ENCODE results near the gene CYP19A1. TPM values are rescaled to one million over a fixed set of nuclear protein-coding genes. Genes with fewer than 3 reads are reported as not detected.

Gene CYP19A1
- total RNA-seq, 1 donor from 2014 or later: not detected

DNA sequence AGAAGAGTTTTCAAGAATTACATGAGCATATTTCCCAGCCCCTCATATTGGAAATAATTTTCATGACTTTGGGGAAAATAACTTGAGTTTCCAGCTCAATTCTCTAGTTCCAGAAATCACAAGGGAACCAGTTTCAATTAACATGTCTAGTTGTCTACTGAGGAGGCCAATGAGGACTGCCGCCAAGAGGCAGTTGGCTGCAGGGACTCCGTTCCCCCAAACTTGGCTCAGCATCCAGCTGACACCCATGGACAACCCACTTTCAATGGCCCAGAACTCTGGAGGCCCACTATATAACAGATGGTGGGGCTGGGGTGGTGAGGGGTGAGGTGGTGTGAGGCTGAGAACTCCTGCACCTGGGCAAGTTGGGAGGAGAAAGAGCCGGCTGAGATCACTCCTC, 157.2 kb downstream of the CYP19A1 start:
- H3K9me3 Mint-ChIP-seq (ENCODE audit: unreplicated experiment): no peaks in the 10 kb centered on the region
- TF ChIP-seq, protein P1, sequence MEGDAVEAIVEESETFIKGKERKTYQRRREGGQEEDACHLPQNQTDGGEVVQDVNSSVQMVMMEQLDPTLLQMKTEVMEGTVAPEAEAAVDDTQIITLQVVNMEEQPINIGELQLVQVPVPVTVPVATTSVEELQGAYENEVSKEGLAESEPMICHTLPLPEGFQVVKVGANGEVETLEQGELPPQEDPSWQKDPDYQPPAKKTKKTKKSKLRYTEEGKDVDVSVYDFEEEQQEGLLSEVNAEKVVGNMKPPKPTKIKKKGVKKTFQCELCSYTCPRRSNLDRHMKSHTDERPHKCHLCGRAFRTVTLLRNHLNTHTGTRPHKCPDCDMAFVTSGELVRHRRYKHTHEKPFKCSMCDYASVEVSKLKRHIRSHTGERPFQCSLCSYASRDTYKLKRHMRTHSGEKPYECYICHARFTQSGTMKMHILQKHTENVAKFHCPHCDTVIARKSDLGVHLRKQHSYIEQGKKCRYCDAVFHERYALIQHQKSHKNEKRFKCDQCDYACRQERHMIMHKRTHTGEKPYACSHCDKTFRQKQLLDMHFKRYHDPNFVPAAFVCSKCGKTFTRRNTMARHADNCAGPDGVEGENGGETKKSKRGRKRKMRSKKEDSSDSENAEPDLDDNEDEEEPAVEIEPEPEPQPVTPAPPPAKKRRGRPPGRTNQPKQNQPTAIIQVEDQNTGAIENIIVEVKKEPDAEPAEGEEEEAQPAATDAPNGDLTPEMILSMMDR (IDR thresholded peaks at IDR 0.05; ENCODE audit: unreplicated experiment): no peak
- DNase-seq (ENCODE audit: low spot score): no peak
- no peaks in the 10 kb centered on the region for H3K27me3 Mint-ChIP-seq (ENCODE audit: unreplicated experiment)
- H3K27ac Mint-ChIP-seq (ENCODE audit: unreplicated experiment): no peak overlapping the region
- H3K4me3 Mint-ChIP-seq (ENCODE audit: unreplicated experiment): no peak overlapping the region
- peaks cover 6% of the 10 kb centered on the region for H3K4me1 Mint-ChIP-seq (ENCODE audit: unreplicated experiment)
- no peaks in the 10 kb centered on the region for H3K36me3 Mint-ChIP-seq (ENCODE audit: low read depth, unreplicated experiment)

DNA sequence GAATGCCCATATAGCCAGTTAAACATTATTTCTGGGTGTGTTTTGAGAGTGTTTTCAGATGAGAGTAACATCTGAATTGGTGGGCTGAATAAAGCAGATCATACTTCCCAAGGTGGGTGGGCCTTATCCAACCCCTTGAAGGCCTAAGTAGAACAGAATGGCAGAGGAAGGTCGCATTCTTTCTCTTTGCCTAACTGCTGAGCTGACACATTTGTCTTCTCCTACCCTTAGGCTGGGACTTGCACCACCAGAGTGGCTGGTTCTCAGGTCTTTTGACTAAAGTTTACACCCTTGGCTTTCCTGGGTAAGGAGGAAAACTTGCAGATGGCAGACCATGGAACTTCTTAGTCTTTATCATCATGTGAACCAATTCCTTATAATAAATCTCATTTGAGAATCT, 157.9 kb downstream of the CYP19A1 start:
- no peaks in the 10 kb centered on the region for H3K9me3 Mint-ChIP-seq (ENCODE audit: unreplicated experiment)
- H3K36me3 Mint-ChIP-seq (ENCODE audit: low read depth, unreplicated experiment): no peaks in the 10 kb centered on the region
- H3K27ac Mint-ChIP-seq (ENCODE audit: unreplicated experiment): no peak overlapping the region
- DNase-seq (ENCODE audit: low spot score): no peak
- H3K4me1 Mint-ChIP-seq (ENCODE audit: unreplicated experiment): no peaks in the 10 kb centered on the region
- H3K27me3 Mint-ChIP-seq (ENCODE audit: unreplicated experiment): no peaks in the 10 kb centered on the region
- no peak overlapping the region for H3K4me3 Mint-ChIP-seq (ENCODE audit: unreplicated experiment)
- TF ChIP-seq, protein P1 (IDR thresholded peaks at IDR 0.05; ENCODE audit: unreplicated experiment): no peak

DNA sequence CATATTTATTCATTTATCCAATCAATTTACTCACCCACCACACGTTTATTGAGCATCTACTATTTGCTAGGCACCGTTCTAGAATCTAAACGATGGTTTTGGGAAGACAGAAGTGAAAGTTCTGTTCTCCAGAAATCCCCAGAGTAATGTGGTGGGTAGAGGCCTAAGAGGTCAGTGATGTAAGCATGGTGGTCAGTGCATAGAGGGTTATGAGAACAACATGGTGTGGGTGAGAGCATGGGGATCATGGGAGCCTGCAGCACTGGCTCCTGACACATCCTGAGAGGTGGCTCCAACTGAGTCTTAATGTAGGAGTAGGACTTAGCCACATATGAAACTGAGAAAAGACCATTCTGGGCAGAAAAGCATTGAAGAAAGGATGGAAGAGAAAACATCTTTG, 158.4 kb downstream of the CYP19A1 start:
- Mint-ChIP-seq H3K27me3 (ENCODE audit: unreplicated experiment) (no peaks in the 10 kb centered on the region), H3K36me3 (ENCODE audit: low read depth, unreplicated experiment) (no peaks in the 10 kb centered on the region), H3K27ac (ENCODE audit: unreplicated experiment) (no peak overlapping the region), H3K9me3 (ENCODE audit: unreplicated experiment) (no peaks in the 10 kb centered on the region), H3K4me3 (ENCODE audit: unreplicated experiment) (no peak overlapping the region), H3K4me1 (ENCODE audit: unreplicated experiment) (no peaks in the 10 kb centered on the region)
- no peak for DNase-seq (ENCODE audit: low spot score)
- TF ChIP-seq, protein P1 (IDR thresholded peaks at IDR 0.05; ENCODE audit: unreplicated experiment): no peak

DNA sequence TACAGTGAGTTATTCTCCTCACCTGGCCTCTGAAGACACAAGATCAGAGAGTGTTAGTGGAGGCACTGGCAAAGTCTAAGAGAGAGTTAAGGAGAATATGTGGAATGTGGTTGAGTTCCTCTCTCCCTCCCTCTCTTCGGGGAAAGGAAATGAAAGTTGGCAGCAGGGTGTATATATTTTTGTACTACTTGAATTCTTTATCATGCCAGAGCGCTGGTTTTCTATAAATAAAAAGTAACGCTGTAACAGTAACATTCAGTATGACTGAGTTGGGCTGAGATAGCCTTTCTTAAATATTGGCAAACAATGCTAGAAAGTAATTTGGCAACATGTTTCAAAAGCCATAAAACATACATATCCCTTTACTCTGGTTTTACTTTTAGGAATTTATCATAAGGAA, 166.2 kb downstream of the CYP19A1 start:
- no peaks in the 10 kb centered on the region for H3K9me3 Mint-ChIP-seq (ENCODE audit: unreplicated experiment)
- H3K27ac Mint-ChIP-seq (ENCODE audit: unreplicated experiment): no peak overlapping the region
- no peaks in the 10 kb centered on the region for H3K36me3 Mint-ChIP-seq (ENCODE audit: low read depth, unreplicated experiment)
- no peak for DNase-seq (ENCODE audit: low spot score)
- peaks cover 3% of the 10 kb centered on the region for H3K27me3 Mint-ChIP-seq (ENCODE audit: unreplicated experiment)
- H3K4me3 Mint-ChIP-seq (ENCODE audit: unreplicated experiment): no peak overlapping the region
- H3K4me1 Mint-ChIP-seq (ENCODE audit: unreplicated experiment): peaks cover 2% of the 10 kb centered on the region
- TF ChIP-seq, protein P1 (IDR thresholded peaks at IDR 0.05; ENCODE audit: unreplicated experiment): no peak

DNA sequence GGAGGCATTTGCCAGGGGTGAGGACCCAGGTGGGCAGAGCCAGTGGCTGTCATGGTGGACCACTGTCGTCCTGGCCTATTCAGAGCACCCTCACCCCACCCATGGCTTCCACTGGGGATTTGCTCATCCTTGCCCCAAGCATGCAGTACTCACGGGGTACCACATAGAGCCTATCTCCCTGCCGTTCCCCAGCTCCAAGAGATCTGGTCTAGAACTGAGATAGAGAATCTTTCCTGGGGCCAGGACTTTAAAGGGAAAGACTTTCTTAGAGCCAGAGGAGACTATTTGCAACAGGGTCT, 166.8 kb downstream of the CYP19A1 start:
- H3K9me3 Mint-ChIP-seq (ENCODE audit: unreplicated experiment): no peaks in the 10 kb centered on the region
- H3K27me3 Mint-ChIP-seq (ENCODE audit: unreplicated experiment): peaks cover 3% of the 10 kb centered on the region
- H3K4me1 Mint-ChIP-seq (ENCODE audit: unreplicated experiment): peaks cover 2% of the 10 kb centered on the region
- no peak for DNase-seq (ENCODE audit: low spot score)
- no peak overlapping the region for H3K27ac Mint-ChIP-seq (ENCODE audit: unreplicated experiment)
- no peaks in the 10 kb centered on the region for H3K36me3 Mint-ChIP-seq (ENCODE audit: low read depth, unreplicated experiment)
- no peak overlapping the region for H3K4me3 Mint-ChIP-seq (ENCODE audit: unreplicated experiment)
- TF ChIP-seq, protein P1 (IDR thresholded peaks at IDR 0.05; ENCODE audit: unreplicated experiment): no peak
